GM21515 (cell line): Measurements from ENCODE around the gene ARMC2.

Source experiments
- ATAC-seq: cut with Tn5 transposase; IDR thresholded peaks from one replicate; pipeline ENCODE4 v1.9.1; 2021; ENCODE audit not compliant: unreplicated experiment

ARMC2 gene

GRCh38 chr6:109009236-109009961 lies 161.2 kb downstream of the ARMC2 start:
- peak; percentile 96 for ATAC-seq

- ATAC-seq: no peak
These were observed 161.9 kb downstream of the ARMC2 start for GRCh38 chr6:109009962-109010704.

GRCh38 chr6:109010705-109011102 lies 162.5 kb downstream of the ARMC2 start:
- no peak for ATAC-seq

- ATAC-seq: no peak
These were observed 165.6 kb downstream of the ARMC2 start for GRCh38 chr6:109013656-109014305.

- ATAC-seq: no peak
These were observed 166.4 kb downstream of the ARMC2 start for GRCh38 chr6:109014606-109015005.

- ATAC-seq: no peak
These were observed 167.0 kb downstream of the ARMC2 start for GRCh38 chr6:109015176-109015575.

- ATAC-seq: no peak
These were observed 171.7 kb downstream of the ARMC2 start for GRCh38 chr6:109019911-109020310.

GRCh38 chr6:109021870-109022269 lies 173.6 kb downstream of the ARMC2 start:
- ATAC-seq: no peak

GRCh38 chr6:109023356-109023925 lies 175.2 kb downstream of the ARMC2 start:
- no peak for ATAC-seq
